Subcutaneous adipose tissue (tissue), 4 donors: ENCODE results near the gene ARID4B. TPM values are rescaled to one million over a fixed set of nuclear protein-coding genes. Genes with fewer than 3 reads are reported as not detected.

Experiments
- total RNA-seq, 4 donors: library from RNA; depleted of rRNA; stranded (reverse); fragments of >200 nt; gene quantifications; one replicate each; pipeline ENCODE4 v1.1.0, GENCODE V29; 2016
- TF ChIP-seq, protein P1 (sequence below): fragments of 450-650 bp; IDR thresholded peaks from one replicate; pipeline ENCODE4 v1.5.1; 2016; ENCODE audit warnings: low read depth, mild to moderate bottlenecking, control low read depth, antibody characterized with exemption, moderate library complexity

ARID4B gene
- total RNA-seq, 4 donors from 2014 or later, result 41.1 to 53.5 (median 48.0) TPM

DNA sequence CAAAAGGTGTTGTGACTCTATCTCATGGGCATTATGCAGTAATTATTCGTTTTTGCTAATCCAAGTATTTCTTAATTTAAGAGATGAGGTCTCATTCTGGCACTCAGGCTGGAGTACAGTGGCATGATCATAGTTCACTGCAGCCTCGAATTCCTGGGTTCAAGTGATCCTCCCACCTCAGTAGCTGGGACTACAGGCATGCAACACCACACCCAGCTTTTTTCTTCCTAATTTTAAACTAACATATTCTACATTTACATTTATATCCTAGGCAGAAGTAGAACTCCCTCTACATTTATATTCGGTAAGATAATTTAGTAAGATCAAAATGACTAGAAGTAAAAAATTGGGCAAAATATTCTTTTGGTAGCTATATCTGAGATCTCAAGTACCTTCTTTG is 116.5 kb downstream of the ARID4B start:
- TF ChIP-seq, protein P1, sequence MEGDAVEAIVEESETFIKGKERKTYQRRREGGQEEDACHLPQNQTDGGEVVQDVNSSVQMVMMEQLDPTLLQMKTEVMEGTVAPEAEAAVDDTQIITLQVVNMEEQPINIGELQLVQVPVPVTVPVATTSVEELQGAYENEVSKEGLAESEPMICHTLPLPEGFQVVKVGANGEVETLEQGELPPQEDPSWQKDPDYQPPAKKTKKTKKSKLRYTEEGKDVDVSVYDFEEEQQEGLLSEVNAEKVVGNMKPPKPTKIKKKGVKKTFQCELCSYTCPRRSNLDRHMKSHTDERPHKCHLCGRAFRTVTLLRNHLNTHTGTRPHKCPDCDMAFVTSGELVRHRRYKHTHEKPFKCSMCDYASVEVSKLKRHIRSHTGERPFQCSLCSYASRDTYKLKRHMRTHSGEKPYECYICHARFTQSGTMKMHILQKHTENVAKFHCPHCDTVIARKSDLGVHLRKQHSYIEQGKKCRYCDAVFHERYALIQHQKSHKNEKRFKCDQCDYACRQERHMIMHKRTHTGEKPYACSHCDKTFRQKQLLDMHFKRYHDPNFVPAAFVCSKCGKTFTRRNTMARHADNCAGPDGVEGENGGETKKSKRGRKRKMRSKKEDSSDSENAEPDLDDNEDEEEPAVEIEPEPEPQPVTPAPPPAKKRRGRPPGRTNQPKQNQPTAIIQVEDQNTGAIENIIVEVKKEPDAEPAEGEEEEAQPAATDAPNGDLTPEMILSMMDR, result no peak

DNA sequence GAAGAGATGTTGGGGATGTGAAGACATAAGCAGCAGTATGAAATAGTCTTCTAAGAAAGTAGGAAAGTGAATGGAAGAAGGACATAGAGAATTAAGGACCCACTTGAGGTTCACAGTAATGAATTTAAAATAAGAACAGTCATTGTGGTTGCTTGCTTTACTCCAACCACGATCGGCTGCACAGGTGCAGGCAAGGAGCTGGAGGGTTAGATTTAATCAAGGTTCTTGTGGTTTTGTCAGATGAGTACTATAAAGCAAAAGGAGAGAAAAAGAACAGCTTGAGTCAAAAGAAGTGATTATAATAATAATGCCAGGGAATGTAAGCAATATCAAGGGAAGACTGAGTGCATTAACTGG is 120.8 kb downstream of the ARID4B start:
- TF ChIP-seq, protein P1, result no peak

DNA sequence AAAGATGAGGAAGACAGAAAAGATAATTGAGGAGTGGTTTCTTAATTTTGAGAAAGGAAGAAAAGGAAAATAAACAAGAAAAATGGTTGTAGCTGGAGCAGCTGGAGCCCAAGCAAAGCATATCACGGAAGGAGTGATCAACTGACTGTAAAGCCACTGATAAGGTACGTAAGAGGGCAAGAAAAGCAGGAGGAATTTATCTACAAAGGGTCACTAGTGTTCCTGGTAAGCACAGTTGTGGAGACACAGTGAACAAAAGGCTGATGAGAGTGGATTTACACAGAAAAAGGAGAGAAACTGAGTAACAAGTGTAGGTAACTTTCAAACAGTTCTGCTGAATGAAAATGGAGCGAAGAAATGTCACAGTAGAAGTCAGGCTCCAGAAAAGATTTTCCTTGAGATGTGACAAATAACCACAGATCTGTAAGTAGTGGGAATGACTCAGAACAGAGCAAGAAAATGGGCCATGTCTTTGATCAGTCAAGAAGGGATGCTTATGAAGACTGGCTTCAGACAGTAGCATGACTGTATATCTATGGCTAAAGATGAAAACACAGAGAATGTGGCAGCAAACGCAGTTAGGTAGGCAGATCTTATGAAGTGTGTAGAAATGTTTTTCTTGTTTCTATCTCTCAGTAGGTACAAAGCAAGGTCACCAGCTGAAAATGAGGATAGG is 121.3 kb downstream of the ARID4B start:
- TF ChIP-seq, protein P1, result no peak

DNA sequence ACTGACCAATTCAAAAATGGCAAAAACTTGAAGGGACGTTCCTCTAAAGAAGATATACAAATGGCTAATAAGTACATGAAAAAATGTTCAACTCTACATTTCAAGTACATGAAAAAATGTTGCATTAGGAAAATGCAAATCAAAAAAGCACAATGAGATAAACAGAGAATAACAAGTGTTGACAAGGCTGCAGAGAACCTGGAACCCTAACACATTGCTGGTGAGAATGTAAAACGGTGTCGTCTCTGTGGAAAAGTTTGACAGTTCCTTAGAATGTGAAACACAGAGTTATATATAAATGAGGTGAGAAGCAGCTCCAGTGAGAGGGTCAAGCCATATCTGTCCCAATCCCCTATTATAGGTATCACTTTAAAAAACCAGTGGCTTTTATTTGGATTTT is 122.3 kb downstream of the ARID4B start:
- TF ChIP-seq, protein P1, result no peak

DNA sequence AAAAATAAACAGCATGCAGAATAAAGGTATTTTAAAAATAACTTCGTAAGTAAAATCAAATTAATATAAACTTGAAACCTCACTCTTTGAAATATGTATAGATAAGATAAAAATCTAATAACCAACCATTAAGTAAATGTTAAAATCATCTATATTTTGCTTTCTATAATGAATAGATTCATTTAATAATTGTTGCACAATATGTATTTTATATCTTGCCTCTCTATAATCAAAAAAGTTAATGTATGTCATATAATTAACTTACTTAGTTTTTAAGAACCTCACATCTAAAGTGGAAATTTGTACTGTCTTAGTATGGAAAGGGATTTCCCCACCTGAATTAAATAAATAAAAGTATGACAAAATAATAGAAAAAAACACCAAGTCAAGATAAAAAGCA is 124.6 kb downstream of the ARID4B start:
- TF ChIP-seq, protein P1, result no peak

DNA sequence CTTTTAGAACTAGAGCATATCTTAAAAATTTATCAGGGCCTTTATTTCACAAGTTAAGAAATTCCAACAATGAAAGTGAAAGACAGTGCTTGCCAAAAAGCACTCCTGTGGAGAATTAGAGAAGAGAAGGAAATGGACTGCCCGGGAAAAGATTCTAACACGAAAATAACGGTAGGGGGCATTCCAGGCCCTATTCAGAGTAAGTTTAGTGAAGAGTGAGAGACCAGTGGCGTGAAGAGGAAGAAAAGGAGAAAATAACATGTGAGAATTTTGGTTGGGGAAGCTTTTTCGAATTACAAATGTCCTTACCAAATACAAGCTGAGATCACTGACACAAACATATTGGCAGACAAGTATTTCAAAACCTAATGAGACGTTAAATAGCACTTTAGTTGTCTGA is 128.5 kb downstream of the ARID4B start:
- TF ChIP-seq, protein P1, result no peak

DNA sequence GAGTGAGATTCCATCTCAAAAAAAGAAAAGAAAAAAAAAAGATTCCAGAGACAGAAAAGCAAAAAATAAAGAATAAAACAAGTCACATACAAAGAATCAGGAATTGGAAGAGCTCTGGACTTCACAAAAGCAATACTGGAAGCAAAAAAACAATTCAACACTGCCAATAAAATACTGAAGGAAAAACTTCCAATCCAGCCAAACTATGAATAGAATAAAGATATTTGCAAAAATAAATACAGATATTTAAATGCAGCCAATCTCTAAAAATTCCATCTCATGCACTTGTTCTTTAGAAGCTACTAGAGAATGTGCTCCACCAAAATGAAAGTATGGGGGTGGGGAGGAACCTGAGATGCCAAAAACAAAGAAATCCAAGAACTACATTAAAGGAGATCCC is 137.5 kb downstream of the ARID4B start:
- TF ChIP-seq, protein P1, result no peak
